ENCODE results near the gene CRIP2. TPM values are rescaled to one million over a fixed set of nuclear protein-coding genes. Genes with fewer than 3 reads are reported as not detected.

Gene CRIP2
- total and polyA plus RNA-seq, 4 donors, result 267 to 698 (median 392) TPM

- H3K9me3 ChIP-seq (ENCODE audit: control insufficient read depth, low read length), result no peaks in the 10 kb centered on the region
- H3K4me1 ChIP-seq (ENCODE audit: control insufficient read depth in 1 of 2, insufficient read depth in 2 of 2, low read length in 2 of 2), result no peaks in the 10 kb centered on the region
- no peak for ATAC-seq (ENCODE audit: low FRiP score)
- no peak overlapping the region for H3K4me3 ChIP-seq (ENCODE audit: low read length in 2 of 2)
- no peaks in the 10 kb centered on the region for H3K36me3 ChIP-seq (ENCODE audit: control insufficient read depth in 1 of 2, insufficient read depth in 2 of 2, low read length in 1 of 2)
- no peak overlapping the region for H3K27ac ChIP-seq (ENCODE audit: low read depth in 1 of 2, low read length in 2 of 2)
- peak; percentile 35 to 68 for DNase-seq
- intact Hi-C loops (cut with DNase I), result no loop called here
- 76 to 87% methylated on average over 10 of the region's 10 CpGs for WGBS, 2 donors
- H3K27me3 ChIP-seq (ENCODE audit: control insufficient read depth in 1 of 2, insufficient read depth in 2 of 2, low read length in 1 of 2), result no peaks in the 10 kb centered on the region
These were observed 26.1 kb downstream of the CRIP2 start for GRCh38 chr14:105500726-105501101.

- H3K36me3 ChIP-seq (ENCODE audit: control insufficient read depth in 1 of 2, insufficient read depth in 2 of 2, low read length in 1 of 2), result no peaks in the 10 kb centered on the region
- peak; percentile 26 to 73 for DNase-seq
- WGBS, 2 donors, result 88 to 90% methylated on average over 13 of the region's 13 CpGs
- H3K4me1 ChIP-seq (ENCODE audit: control insufficient read depth in 1 of 2, insufficient read depth in 2 of 2, low read length in 2 of 2), result no peaks in the 10 kb centered on the region
- no peak overlapping the region for H3K27ac ChIP-seq (ENCODE audit: low read depth in 1 of 2, low read length in 2 of 2)
- ATAC-seq (ENCODE audit: low FRiP score), result no peak
- no peaks in the 10 kb centered on the region for H3K9me3 ChIP-seq (ENCODE audit: control insufficient read depth, low read length)
- no peak overlapping the region for H3K4me3 ChIP-seq (ENCODE audit: low read length in 2 of 2)
- H3K27me3 ChIP-seq (ENCODE audit: control insufficient read depth in 1 of 2, insufficient read depth in 2 of 2, low read length in 1 of 2), result no peaks in the 10 kb centered on the region
- intact Hi-C loops (cut with DNase I), result no loop called here
These were observed 27.1 kb downstream of the CRIP2 start for GRCh38 chr14:105501504-105502291.

- intact Hi-C loops (cut with DNase I), result no loop called here
- Histone ChIP-seq H3K27me3 (ENCODE audit: control insufficient read depth in 1 of 2, insufficient read depth in 2 of 2, low read length in 1 of 2) (no peaks in the 10 kb centered on the region), H3K4me1 (ENCODE audit: control insufficient read depth in 1 of 2, insufficient read depth in 2 of 2, low read length in 2 of 2) (no peaks in the 10 kb centered on the region), H3K36me3 (ENCODE audit: control insufficient read depth in 1 of 2, insufficient read depth in 2 of 2, low read length in 1 of 2) (no peaks in the 10 kb centered on the region), H3K27ac (ENCODE audit: low read depth in 1 of 2, low read length in 2 of 2) (no peak overlapping the region), H3K4me3 (ENCODE audit: low read length in 2 of 2) (no peak overlapping the region), H3K9me3 (ENCODE audit: control insufficient read depth, low read length) (no peaks in the 10 kb centered on the region)
- WGBS, 2 donors, result 76 to 83% methylated on average over 18 of the region's 18 CpGs
- ATAC-seq (ENCODE audit: low FRiP score), result no peak
- DNase-seq, result peak; percentile 35 to 73
These were observed 28.1 kb downstream of the CRIP2 start for GRCh38 chr14:105502446-105503295.

- H3K27ac ChIP-seq (ENCODE audit: low read depth in 1 of 2, low read length in 2 of 2), result no peak overlapping the region
- no peak for ATAC-seq (ENCODE audit: low FRiP score)
- no peaks in the 10 kb centered on the region for H3K27me3 ChIP-seq (ENCODE audit: control insufficient read depth in 1 of 2, insufficient read depth in 2 of 2, low read length in 1 of 2)
- DNase-seq, result peak; percentile 29 to 71
- H3K36me3 ChIP-seq (ENCODE audit: control insufficient read depth in 1 of 2, insufficient read depth in 2 of 2, low read length in 1 of 2), result no peaks in the 10 kb centered on the region
- H3K4me1 ChIP-seq (ENCODE audit: control insufficient read depth in 1 of 2, insufficient read depth in 2 of 2, low read length in 2 of 2), result no peaks in the 10 kb centered on the region
- H3K4me3 ChIP-seq (ENCODE audit: low read length in 2 of 2), result no peak overlapping the region
- WGBS, 2 donors, result 84 to 88% methylated on average over 7 of the region's 7 CpGs
- intact Hi-C loops (cut with DNase I), result no loop called here
- H3K9me3 ChIP-seq (ENCODE audit: control insufficient read depth, low read length), result no peaks in the 10 kb centered on the region
These were observed 28.6 kb downstream of the CRIP2 start for GRCh38 chr14:105503296-105503640.

GRCh38 chr14:105503935-105504692 is 29.5 kb downstream of the CRIP2 start:
- Histone ChIP-seq H3K4me1 (ENCODE audit: control insufficient read depth in 1 of 2, insufficient read depth in 2 of 2, low read length in 2 of 2) (no peaks in the 10 kb centered on the region), H3K27me3 (ENCODE audit: control insufficient read depth in 1 of 2, insufficient read depth in 2 of 2, low read length in 1 of 2) (no peaks in the 10 kb centered on the region), H3K27ac (ENCODE audit: low read depth in 1 of 2, low read length in 2 of 2) (no peak overlapping the region), H3K36me3 (ENCODE audit: control insufficient read depth in 1 of 2, insufficient read depth in 2 of 2, low read length in 1 of 2) (no peaks in the 10 kb centered on the region), H3K4me3 (ENCODE audit: low read length in 2 of 2) (no peak overlapping the region), H3K9me3 (ENCODE audit: control insufficient read depth, low read length) (no peaks in the 10 kb centered on the region)
- ATAC-seq (ENCODE audit: low FRiP score), result no peak
- intact Hi-C loops (cut with DNase I), result no loop called here
- DNase-seq, result peak; percentile 43 to 76
- 76 to 77% methylated on average over 23 to 29 of the region's 29 CpGs for WGBS, 2 donors

- no peak overlapping the region for H3K4me3 ChIP-seq (ENCODE audit: low read length in 2 of 2)
- no peak overlapping the region for H3K27ac ChIP-seq (ENCODE audit: low read depth in 1 of 2, low read length in 2 of 2)
- DNase-seq (peak; percentile 29 to 75), ATAC-seq (ENCODE audit: low FRiP score) (no peak)
- no peaks in the 10 kb centered on the region for H3K9me3 ChIP-seq (ENCODE audit: control insufficient read depth, low read length)
- intact Hi-C loops (cut with DNase I), result no loop called here
- H3K36me3 ChIP-seq (ENCODE audit: control insufficient read depth in 1 of 2, insufficient read depth in 2 of 2, low read length in 1 of 2), result no peaks in the 10 kb centered on the region
- no peaks in the 10 kb centered on the region for H3K4me1 ChIP-seq (ENCODE audit: control insufficient read depth in 1 of 2, insufficient read depth in 2 of 2, low read length in 2 of 2)
- H3K27me3 ChIP-seq (ENCODE audit: control insufficient read depth in 1 of 2, insufficient read depth in 2 of 2, low read length in 1 of 2), result no peaks in the 10 kb centered on the region
- 89 to 91% methylated on average over 16 of the region's 16 CpGs for WGBS, 2 donors
These were observed 30.5 kb downstream of the CRIP2 start for GRCh38 chr14:105505101-105505500.

GRCh38 chr14:105507247-105507646 is 32.6 kb downstream of the CRIP2 start:
- no peak for ATAC-seq (ENCODE audit: low FRiP score)
- Histone ChIP-seq H3K4me1 (ENCODE audit: control insufficient read depth in 1 of 2, insufficient read depth in 2 of 2, low read length in 2 of 2) (no peaks in the 10 kb centered on the region), H3K27ac (ENCODE audit: low read depth in 1 of 2, low read length in 2 of 2) (no peak overlapping the region), H3K36me3 (ENCODE audit: control insufficient read depth in 1 of 2, insufficient read depth in 2 of 2, low read length in 1 of 2) (no peaks in the 10 kb centered on the region), H3K9me3 (ENCODE audit: control insufficient read depth, low read length) (no peaks in the 10 kb centered on the region), H3K4me3 (ENCODE audit: low read length in 2 of 2) (no peak overlapping the region), H3K27me3 (ENCODE audit: control insufficient read depth in 1 of 2, insufficient read depth in 2 of 2, low read length in 1 of 2) (no peaks in the 10 kb centered on the region)
- 66 to 81% methylated on average over 17 of the region's 17 CpGs for WGBS, 2 donors
- DNase-seq, result peak; percentile 22 to 69
- intact Hi-C loops (cut with DNase I), result no loop called here

GRCh38 chr14:105508069-105508468 is 33.4 kb downstream of the CRIP2 start:
- WGBS, 2 donors, result 78 to 85% methylated on average over 16 of the region's 16 CpGs
- no peak for ATAC-seq (ENCODE audit: low FRiP score)
- no peak overlapping the region for H3K27ac ChIP-seq (ENCODE audit: low read depth in 1 of 2, low read length in 2 of 2)
- no peaks in the 10 kb centered on the region for H3K27me3 ChIP-seq (ENCODE audit: control insufficient read depth in 1 of 2, insufficient read depth in 2 of 2, low read length in 1 of 2)
- H3K9me3 ChIP-seq (ENCODE audit: control insufficient read depth, low read length), result no peaks in the 10 kb centered on the region
- DNase-seq, result peak; percentile 22 to 61
- no peaks in the 10 kb centered on the region for H3K36me3 ChIP-seq (ENCODE audit: control insufficient read depth in 1 of 2, insufficient read depth in 2 of 2, low read length in 1 of 2)
- no peaks in the 10 kb centered on the region for H3K4me1 ChIP-seq (ENCODE audit: control insufficient read depth in 1 of 2, insufficient read depth in 2 of 2, low read length in 2 of 2)
- intact Hi-C loops (cut with DNase I), result no loop called here
- no peak overlapping the region for H3K4me3 ChIP-seq (ENCODE audit: low read length in 2 of 2)

Data from aorta (tissue), 5 donors.